Fibroblast of lung (primary cell): ENCODE results near the gene OS9.

ENCODE experiments used
- CTCF ChIP-seq, 2 donors: IDR thresholded peaks in 1 of 2; conservative IDR thresholded peaks in 1 of 2; 1 replicate in 1 of 2; 2 replicates in 1 of 2; pipeline ENCODE4 v1.5.1; 2011 to 2012; ENCODE audit warnings: low read length in 2 of 2, control low read depth in 1 of 2, inconsistent platforms in 1 of 2, low read depth in 1 of 2, mild to moderate bottlenecking in 1 of 2
- EZH2 ChIP-seq: IDR thresholded peaks from 2 replicates; pipeline ENCODE4 v1.5.1; 2012; ENCODE audit warnings: low read length, control low read depth, mild to moderate bottlenecking; ENCODE audit errors: missing control alignments

- TF ChIP-seq CTCF (conservative IDR thresholded peaks at IDR 0.05 in 1 of 2, IDR thresholded peaks at IDR 0.05 in 1 of 2; ENCODE audit: low read depth in 1 of 2, low read length in 2 of 2): no peak
- peak; percentile 85 for TF ChIP-seq EZH2
Measured at GRCh38 chr12:57739387-57739786, 45.5 kb downstream of the OS9 start.
